PFSK-1 (cell line): ENCODE results near the gene C13orf42.

Experiments used
- POLR2AphosphoS5 ChIP-seq: IDR thresholded peaks from 2 replicates; pipeline ENCODE4 v1.6.1; 2012; ENCODE audit warnings: low read depth, mild to moderate bottlenecking, control low read depth, low read length, moderate library complexity
- SIN3A ChIP-seq: IDR thresholded peaks from 2 replicates; pipeline ENCODE4 v1.6.1; 2012; ENCODE audit warnings: mild to moderate bottlenecking, low read length, moderate library complexity, borderline replicate concordance; ENCODE audit not compliant: insufficient read depth
- TAF1 ChIP-seq: IDR thresholded peaks from 2 replicates; pipeline ENCODE4 v1.6.1; 2012; ENCODE audit warnings: low read length, control low read depth, borderline replicate concordance; ENCODE audit not compliant: insufficient read depth
- TF ChIP-seq, protein P1 (sequence below), 2 experiments: IDR thresholded peaks; 2 replicates each; pipeline versions ENCODE4 v1.6.1 to v1.8.0; 2011 to 2012; ENCODE audit warnings: low read depth in 2 of 2, low read length in 2 of 2, control low read depth in 1 of 2, inconsistent platforms in 1 of 2, mild to moderate bottlenecking in 1 of 2, moderate library complexity in 1 of 2; ENCODE audit not compliant: insufficient read depth in 1 of 2

DNA sequence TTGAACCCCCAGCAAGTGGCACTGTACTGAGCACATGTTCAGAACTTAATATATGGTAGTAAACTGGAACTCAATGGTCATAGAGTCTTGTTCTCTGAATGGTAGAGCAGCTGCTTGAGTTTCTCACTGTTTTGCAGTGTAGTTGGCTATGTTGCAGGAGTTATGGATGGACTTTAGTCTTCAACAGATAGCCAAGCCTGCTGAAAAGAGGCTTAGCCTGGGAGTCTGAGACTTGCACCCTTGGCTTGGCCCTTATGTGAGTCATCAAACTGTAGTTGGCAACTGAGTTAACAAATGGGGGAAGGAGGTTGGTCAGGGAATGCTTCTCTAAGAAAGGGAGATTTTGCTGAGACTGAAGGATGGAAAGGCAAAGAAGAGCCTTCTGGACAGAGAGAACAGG is 62.5 kb downstream of the C13orf42 start:
- TF ChIP-seq TAF1 (no peak), SIN3A (no peak), POLR2AphosphoS5 (no peak)
- TF ChIP-seq, protein P1, sequence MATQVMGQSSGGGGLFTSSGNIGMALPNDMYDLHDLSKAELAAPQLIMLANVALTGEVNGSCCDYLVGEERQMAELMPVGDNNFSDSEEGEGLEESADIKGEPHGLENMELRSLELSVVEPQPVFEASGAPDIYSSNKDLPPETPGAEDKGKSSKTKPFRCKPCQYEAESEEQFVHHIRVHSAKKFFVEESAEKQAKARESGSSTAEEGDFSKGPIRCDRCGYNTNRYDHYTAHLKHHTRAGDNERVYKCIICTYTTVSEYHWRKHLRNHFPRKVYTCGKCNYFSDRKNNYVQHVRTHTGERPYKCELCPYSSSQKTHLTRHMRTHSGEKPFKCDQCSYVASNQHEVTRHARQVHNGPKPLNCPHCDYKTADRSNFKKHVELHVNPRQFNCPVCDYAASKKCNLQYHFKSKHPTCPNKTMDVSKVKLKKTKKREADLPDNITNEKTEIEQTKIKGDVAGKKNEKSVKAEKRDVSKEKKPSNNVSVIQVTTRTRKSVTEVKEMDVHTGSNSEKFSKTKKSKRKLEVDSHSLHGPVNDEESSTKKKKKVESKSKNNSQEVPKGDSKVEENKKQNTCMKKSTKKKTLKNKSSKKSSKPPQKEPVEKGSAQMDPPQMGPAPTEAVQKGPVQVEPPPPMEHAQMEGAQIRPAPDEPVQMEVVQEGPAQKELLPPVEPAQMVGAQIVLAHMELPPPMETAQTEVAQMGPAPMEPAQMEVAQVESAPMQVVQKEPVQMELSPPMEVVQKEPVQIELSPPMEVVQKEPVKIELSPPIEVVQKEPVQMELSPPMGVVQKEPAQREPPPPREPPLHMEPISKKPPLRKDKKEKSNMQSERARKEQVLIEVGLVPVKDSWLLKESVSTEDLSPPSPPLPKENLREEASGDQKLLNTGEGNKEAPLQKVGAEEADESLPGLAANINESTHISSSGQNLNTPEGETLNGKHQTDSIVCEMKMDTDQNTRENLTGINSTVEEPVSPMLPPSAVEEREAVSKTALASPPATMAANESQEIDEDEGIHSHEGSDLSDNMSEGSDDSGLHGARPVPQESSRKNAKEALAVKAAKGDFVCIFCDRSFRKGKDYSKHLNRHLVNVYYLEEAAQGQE (IDR thresholded peaks at IDR 0.05; ENCODE audit: insufficient read depth in 1 of 2, low read depth in 2 of 2, low read length in 2 of 2), result no peak
